HG03571 (cell line): ENCODE measurements around the gene AMPD3.

ENCODE experiments used
- ATAC-seq: cut with Tn5 transposase; IDR thresholded peaks from one replicate; pipeline ENCODE4 v1.9.1; 2021; ENCODE audit not compliant: unreplicated experiment

Gene AMPD3

DNA sequence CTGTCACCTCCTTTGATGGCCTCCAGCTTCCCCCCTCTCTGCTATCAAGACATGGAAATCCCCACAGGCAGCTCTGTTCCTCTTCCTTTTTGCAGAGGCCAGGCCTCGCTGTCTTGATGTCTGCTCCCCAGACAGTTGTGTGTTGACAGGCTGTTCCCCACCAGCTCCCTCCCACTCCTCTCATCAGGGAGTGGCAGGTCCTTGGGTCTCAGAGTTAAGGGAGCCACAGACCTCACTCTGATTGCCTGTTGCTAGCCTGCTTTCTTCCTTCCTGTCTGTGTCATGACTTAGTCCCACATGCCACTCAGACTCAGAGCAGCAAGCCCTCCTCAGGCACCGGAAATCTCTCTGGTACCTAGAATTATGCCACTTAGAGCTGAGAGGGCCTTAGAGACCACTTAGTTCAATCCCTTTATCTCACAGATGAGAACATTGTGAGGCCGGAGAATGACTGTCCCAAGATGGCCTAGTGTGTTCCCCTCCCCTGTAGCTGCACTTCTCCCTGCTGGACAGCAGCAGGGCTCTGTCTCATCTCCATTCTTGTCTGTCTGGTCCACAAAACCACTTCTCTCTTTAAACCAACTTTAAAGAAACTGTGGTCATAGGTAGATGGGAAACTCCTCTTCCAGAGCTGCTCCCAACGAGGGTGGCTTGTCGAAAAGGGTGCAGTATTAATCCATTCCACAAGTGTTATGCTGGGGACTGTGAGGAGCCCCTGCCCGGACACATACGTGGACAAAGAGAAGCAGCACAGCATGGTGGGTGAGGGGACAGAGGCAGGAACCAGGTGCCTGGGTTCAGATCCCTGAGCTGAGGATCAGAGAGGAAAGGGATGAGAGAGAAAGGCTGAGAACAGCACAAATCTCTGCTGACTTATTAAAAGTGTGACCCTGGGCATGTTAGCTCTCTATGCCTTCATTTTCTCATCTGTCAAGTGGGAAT, 4.2 kb downstream of the AMPD3 start:
- ATAC-seq, result peak; percentile 54

GRCh38 chr11:10460611-10461275, 5.7 kb downstream of the AMPD3 start:
- peak; percentile 19 for ATAC-seq

DNA sequence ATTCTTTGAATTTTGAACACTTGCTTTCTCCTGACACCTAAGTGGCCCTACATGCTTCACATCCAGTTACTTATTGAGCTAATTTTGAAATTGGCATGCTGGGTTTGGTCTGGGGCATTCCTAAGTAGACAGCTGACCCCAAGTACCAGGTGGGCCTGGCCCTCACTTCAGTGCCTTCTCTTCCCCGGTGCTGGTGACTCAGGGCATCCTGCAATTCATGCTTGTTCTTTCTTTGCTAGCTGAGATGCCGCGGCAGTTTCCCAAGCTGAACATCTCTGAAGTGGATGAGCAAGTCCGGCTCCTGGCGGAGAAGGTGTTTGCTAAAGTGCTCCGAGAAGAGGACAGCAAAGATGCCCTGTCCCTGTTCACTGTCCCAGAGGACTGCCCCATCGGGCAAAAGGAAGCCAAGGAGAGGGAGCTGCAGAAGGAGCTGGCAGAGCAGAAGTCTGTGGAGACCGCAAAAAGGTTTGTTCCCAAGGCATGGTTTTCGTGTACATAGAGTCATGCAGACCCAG, 6.3 kb downstream of the AMPD3 start:
- ATAC-seq, result no peak

DNA sequence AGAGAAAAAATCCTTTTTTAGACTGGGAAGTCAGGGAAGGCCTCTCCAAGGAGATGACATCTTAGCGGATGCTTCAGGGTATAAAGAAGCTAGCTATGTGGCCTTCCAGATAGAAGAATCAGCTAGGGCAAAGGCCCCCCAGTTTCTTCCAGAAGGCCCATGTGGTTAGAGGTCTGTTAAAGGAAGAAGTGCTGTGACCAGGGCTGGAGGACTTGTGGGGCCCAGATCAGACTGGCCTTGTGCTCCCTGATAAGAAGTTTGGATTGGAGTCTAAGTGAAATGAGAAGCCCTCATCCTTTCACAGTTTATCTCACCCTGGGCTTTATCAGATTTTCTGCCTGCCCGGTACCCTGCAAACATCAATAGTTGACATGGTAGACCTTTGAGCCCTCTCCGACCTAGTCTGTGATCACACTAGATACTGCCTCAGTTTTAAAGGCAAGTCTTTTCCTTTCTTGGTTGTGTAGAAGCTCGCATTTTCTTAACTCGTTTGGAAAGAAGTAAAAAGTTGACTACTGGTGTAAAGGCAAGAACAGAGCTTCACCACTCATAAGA, 7.8 kb downstream of the AMPD3 start:
- no peak for ATAC-seq

GRCh38 chr11:10473371-10473770, 18.3 kb downstream of the AMPD3 start:
- ATAC-seq, result no peak

- no peak for ATAC-seq
These were observed 19.5 kb downstream of the AMPD3 start for GRCh38 chr11:10474551-10474950.

DNA sequence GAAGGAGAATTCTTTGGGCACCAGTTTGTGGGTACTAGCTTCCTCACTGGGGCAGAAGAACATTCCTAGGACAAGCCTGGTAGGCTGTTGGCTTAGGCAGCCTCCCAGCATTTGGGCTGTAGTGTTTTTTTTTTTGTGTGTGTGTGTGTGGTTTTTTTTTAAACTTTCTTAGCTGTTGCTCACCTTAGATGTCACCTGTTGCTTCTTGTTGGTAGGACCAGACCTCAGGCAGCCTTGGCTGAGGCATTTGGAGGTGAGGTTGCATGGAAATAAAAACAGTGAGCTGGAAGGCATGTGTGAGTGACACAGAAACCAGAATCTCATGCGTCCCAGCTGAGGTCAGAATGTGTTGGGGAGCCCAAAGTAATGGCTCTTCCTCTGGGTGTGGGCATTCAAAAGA, 21.3 kb downstream of the AMPD3 start:
- no peak for ATAC-seq

GRCh38 chr11:10476927-10477689, 22.0 kb downstream of the AMPD3 start:
- ATAC-seq, result no peak

DNA sequence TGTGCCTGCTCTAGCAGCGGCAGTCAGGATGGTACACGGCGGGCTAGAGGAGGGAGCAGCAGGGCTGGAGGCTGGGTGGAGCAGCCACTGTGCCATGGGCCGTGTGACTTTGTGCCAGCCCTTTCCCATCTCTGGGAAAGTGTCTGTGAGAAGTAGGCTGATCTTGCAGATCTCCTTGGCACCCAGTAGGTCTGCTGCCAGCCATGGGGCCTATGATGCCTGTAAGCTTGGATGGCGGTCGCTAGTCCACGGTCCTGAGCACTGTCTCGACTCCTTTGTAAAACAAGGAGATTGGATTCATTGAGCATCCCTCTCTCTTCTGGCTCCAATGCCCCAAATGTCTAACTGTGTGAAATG, 22.6 kb downstream of the AMPD3 start:
- ATAC-seq, result no peak

GRCh38 chr11:10478066-10478465, 23.0 kb downstream of the AMPD3 start:
- ATAC-seq, result no peak

- ATAC-seq, result no peak
These were observed 23.8 kb downstream of the AMPD3 start for GRCh38 chr11:10478574-10479550.

DNA sequence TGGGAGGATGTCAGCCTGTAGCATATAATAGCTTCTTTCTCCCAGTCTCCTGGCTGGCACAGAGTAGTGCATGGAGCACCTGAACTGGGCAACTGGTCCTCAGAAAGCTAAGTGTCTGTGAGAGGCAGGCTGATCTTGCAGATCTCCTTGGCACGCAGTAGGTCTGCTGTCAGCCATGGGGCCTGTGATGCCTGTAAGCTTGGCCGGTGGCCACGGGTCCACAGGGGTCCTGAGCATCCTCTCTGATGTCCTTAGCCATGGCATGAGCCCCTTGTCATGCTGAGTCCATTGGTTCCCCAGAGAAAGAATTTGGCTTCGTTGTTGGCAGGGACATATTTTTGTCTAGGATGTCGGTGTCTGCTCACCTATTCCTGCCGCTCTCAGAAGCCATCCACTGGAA, 25.0 kb downstream of the AMPD3 start:
- no peak for ATAC-seq

- no peak for ATAC-seq
These were observed 25.7 kb downstream of the AMPD3 start for GRCh38 chr11:10480760-10481159.

GRCh38 chr11:10481560-10482349, 26.7 kb downstream of the AMPD3 start:
- ATAC-seq, result no peak

- no peak for ATAC-seq
These were observed 28.1 kb downstream of the AMPD3 start for GRCh38 chr11:10483174-10483573.

DNA sequence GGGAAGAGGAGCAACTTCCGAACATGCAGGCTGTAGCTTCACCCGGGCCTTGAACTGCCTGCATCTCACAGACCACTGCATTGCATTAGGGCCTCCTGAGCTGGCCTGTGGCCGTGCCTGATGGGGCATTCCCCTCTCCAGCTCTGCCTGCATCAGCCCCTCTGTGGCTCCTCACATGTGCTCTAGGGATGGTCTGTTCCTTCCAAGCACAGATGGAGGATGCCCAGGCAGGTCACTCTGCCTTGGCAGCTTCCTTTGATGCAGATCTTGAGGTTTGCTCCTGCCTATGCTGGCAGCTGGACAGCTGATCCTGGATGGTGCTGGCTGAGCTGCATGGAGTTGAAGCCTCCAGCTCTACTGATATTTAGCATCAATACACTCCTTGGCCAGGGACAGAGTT, 28.5 kb downstream of the AMPD3 start:
- no peak for ATAC-seq

GRCh38 chr11:10484461-10485180, 29.6 kb downstream of the AMPD3 start:
- ATAC-seq, result no peak

DNA sequence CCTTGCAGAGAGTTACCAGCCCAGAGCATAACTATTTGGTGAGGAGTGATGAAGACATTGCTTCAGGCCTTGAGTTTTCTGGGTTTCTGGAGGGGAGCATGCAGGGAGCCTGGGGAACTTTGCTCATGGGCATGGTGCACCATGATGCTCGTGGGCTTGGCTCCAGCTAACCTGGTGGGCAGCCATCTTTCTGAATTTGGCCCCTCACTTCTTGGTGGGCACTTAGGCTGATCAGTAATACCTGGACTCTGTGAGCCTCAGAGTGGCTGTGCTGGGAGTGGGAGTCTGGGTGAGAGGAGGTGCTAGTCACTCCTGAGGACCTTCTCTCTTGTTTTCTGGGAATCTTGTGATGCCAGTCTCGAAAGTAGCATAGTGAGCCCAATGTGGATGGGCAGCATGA, 30.6 kb downstream of the AMPD3 start:
- no peak for ATAC-seq
